Measurements from ENCODE around the gene CTSW.

Gene CTSW

DNA sequence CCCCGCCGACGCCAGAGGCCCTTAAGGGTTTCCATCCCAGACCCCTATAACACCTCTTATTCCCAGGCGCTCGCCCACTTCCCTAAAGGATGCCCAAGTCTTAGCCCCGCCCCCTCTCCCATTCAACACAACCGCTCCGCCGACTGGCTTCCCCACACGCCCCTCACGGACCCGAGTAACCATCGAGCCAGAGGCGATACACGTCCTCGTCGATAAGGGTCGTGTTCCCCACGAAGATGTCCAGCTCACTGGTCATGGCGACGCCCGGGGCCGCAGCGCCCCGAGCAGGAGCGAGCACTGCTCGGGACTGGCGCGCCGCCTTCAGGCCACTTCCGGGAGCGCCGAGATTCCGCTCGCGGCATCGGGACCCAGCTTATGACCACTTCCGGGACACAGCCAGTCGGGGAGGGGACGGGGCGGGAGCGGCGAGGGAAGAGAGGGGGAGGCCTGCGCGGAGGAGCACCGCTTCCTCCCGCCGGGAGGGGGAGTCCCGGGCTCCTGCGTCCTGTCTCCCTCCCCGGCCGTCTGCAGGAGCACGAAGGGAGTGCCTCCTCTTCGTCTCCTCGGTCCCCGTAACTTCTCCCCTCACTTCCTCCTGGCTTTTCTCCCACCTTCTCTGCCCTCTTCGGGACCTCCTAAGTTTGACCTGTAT, 8.7 kb downstream of the CTSW start, which contains the start of gene FIBP (continued):
- TF ChIP-seq, protein P1, sequence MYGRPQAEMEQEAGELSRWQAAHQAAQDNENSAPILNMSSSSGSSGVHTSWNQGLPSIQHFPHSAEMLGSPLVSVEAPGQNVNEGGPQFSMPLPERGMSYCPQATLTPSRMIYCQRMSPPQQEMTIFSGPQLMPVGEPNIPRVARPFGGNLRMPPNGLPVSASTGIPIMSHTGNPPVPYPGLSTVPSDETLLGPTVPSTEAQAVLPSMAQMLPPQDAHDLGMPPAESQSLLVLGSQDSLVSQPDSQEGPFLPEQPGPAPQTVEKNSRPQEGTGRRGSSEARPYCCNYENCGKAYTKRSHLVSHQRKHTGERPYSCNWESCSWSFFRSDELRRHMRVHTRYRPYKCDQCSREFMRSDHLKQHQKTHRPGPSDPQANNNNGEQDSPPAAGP (tag by site-specific recombination; IDR thresholded peaks at IDR 0.05), result peak; percentile 77
- TF ChIP-seq ZBTB48 (tag by site-specific recombination; IDR thresholded peaks at IDR 0.05), result peak; percentile 44
- TF ChIP-seq, protein P2, sequence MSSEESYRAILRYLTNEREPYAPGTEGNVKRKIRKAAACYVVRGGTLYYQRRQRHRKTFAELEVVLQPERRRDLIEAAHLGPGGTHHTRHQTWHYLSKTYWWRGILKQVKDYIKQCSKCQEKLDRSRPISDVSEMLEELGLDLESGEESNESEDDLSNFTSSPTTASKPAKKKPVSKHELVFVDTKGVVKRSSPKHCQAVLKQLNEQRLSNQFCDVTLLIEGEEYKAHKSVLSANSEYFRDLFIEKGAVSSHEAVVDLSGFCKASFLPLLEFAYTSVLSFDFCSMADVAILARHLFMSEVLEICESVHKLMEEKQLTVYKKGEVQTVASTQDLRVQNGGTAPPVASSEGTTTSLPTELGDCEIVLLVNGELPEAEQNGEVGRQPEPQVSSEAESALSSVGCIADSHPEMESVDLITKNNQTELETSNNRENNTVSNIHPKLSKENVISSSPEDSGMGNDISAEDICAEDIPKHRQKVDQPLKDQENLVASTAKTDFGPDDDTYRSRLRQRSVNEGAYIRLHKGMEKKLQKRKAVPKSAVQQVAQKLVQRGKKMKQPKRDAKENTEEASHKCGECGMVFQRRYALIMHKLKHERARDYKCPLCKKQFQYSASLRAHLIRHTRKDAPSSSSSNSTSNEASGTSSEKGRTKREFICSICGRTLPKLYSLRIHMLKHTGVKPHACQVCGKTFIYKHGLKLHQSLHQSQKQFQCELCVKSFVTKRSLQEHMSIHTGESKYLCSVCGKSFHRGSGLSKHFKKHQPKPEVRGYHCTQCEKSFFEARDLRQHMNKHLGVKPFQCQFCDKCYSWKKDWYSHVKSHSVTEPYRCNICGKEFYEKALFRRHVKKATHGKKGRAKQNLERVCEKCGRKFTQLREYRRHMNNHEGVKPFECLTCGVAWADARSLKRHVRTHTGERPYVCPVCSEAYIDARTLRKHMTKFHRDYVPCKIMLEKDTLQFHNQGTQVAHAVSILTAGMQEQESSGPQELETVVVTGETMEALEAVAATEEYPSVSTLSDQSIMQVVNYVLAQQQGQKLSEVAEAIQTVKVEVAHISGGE (tag by site-specific recombination; conservative IDR thresholded peaks at IDR 0.05; ENCODE audit: low read depth), result peak; percentile 96
- TF ChIP-seq KLF9 (tag by site-specific recombination; IDR thresholded peaks at IDR 0.05; ENCODE audit: low read depth), result peak; percentile 88
- TF ChIP-seq ZNF843 (tag by site-specific recombination; IDR thresholded peaks at IDR 0.05), result peak; percentile 57; the same call in 1 of the 2 replicates
- TF ChIP-seq ZNF791 (tag by site-specific recombination; IDR thresholded peaks at IDR 0.05), result no peak
- TF ChIP-seq KLF1 (tag by site-specific recombination; IDR thresholded peaks at IDR 0.05), result 0 out of 2 replicates have a peak, but pooled peaks have one; percentile 11
- TF ChIP-seq, protein P3, sequence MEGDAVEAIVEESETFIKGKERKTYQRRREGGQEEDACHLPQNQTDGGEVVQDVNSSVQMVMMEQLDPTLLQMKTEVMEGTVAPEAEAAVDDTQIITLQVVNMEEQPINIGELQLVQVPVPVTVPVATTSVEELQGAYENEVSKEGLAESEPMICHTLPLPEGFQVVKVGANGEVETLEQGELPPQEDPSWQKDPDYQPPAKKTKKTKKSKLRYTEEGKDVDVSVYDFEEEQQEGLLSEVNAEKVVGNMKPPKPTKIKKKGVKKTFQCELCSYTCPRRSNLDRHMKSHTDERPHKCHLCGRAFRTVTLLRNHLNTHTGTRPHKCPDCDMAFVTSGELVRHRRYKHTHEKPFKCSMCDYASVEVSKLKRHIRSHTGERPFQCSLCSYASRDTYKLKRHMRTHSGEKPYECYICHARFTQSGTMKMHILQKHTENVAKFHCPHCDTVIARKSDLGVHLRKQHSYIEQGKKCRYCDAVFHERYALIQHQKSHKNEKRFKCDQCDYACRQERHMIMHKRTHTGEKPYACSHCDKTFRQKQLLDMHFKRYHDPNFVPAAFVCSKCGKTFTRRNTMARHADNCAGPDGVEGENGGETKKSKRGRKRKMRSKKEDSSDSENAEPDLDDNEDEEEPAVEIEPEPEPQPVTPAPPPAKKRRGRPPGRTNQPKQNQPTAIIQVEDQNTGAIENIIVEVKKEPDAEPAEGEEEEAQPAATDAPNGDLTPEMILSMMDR (tag by site-specific recombination; IDR thresholded peaks at IDR 0.05), result peak; percentile 96
- TF ChIP-seq, protein P4, sequence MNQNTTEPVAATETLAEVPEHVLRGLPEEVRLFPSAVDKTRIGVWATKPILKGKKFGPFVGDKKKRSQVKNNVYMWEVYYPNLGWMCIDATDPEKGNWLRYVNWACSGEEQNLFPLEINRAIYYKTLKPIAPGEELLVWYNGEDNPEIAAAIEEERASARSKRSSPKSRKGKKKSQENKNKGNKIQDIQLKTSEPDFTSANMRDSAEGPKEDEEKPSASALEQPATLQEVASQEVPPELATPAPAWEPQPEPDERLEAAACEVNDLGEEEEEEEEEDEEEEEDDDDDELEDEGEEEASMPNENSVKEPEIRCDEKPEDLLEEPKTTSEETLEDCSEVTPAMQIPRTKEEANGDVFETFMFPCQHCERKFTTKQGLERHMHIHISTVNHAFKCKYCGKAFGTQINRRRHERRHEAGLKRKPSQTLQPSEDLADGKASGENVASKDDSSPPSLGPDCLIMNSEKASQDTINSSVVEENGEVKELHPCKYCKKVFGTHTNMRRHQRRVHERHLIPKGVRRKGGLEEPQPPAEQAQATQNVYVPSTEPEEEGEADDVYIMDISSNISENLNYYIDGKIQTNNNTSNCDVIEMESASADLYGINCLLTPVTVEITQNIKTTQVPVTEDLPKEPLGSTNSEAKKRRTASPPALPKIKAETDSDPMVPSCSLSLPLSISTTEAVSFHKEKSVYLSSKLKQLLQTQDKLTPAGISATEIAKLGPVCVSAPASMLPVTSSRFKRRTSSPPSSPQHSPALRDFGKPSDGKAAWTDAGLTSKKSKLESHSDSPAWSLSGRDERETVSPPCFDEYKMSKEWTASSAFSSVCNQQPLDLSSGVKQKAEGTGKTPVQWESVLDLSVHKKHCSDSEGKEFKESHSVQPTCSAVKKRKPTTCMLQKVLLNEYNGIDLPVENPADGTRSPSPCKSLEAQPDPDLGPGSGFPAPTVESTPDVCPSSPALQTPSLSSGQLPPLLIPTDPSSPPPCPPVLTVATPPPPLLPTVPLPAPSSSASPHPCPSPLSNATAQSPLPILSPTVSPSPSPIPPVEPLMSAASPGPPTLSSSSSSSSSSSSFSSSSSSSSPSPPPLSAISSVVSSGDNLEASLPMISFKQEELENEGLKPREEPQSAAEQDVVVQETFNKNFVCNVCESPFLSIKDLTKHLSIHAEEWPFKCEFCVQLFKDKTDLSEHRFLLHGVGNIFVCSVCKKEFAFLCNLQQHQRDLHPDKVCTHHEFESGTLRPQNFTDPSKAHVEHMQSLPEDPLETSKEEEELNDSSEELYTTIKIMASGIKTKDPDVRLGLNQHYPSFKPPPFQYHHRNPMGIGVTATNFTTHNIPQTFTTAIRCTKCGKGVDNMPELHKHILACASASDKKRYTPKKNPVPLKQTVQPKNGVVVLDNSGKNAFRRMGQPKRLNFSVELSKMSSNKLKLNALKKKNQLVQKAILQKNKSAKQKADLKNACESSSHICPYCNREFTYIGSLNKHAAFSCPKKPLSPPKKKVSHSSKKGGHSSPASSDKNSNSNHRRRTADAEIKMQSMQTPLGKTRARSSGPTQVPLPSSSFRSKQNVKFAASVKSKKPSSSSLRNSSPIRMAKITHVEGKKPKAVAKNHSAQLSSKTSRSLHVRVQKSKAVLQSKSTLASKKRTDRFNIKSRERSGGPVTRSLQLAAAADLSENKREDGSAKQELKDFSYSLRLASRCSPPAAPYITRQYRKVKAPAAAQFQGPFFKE (tag by site-specific recombination; IDR thresholded peaks at IDR 0.05; ENCODE audit: borderline replicate concordance), result no peak
- peak; percentile 74 for TF ChIP-seq SP3 (tag by site-specific recombination; IDR thresholded peaks at IDR 0.05)
- peak; percentile 83 for TF ChIP-seq ZXDB (tag by site-specific recombination; IDR thresholded peaks at IDR 0.05)
- TF ChIP-seq ZEB2 (tag by site-specific recombination; IDR thresholded peaks at IDR 0.05), result peak; percentile 84
- TF ChIP-seq KLF16 (tag by site-specific recombination; IDR thresholded peaks at IDR 0.05), result peak; percentile 49; the same call in 1 of the 2 replicates

Measured in HEK293 (cell line).